ENCODE data around the gene DFFA. TPM values are rescaled to one million over a fixed set of nuclear protein-coding genes. Genes with fewer than 3 reads are reported as not detected.

Gene DFFA
- total RNA-seq, result 100 to 1,000 TPM; 102 to 103 TPM

- Mint-ChIP-seq H3K36me3 (peaks cover 15% of the 10 kb centered on the region), H3K27ac (peak within 1 kb of the TSS; percentile 97), H3K9me3 (no peaks in the 10 kb centered on the region), H3K4me3 (peak within 1 kb of the TSS; percentile 93), H3K4me1 (peaks cover 45% of the 10 kb centered on the region), H3K27me3 (no peaks in the 10 kb centered on the region)
- DNase-seq, result peak; percentile 91
Observed at GRCh38 chr1:10472220-10473144, at the start of gene DFFA. Gene DFFA, minus strand, starts transcription at chr1:10472529. Its CDS starts 71 bp downstream, at chr1:10472458.

- H3K9me3 Mint-ChIP-seq, result no peaks in the 10 kb centered on the region
- H3K36me3 Mint-ChIP-seq, result peaks cover 13% of the 10 kb centered on the region
- H3K27ac Mint-ChIP-seq, result peak overlapping the region; percentile 56
- DNase-seq, result no peak
- peaks cover 45% of the 10 kb centered on the region for H3K4me1 Mint-ChIP-seq
- no peaks in the 10 kb centered on the region for H3K27me3 Mint-ChIP-seq
- no peak overlapping the region for H3K4me3 Mint-ChIP-seq
Observed at GRCh38 chr1:10521537-10522157, 49.3 kb upstream of the DFFA start.

DNA sequence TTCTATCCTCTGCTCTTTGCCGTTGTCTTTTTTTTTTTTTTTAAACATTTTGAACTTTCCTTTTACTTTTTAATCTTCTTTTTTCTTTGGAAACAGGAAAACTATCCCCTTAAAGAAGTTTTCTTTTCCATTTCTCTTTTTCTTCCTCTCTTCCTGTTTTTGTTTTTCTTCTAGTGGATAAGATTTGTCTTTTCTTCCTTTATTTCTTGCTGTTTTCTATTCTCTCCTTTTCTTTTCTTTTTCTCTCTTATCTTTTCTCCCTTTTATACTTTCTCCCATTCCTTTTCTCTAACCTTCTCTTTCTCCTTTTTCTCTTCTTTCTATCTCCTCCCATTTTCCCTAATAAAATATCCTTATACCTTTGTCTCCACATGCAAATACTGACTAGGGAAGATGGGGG, 48.6 kb upstream of the DFFA start:
- H3K27me3 Mint-ChIP-seq, result no peaks in the 10 kb centered on the region
- DNase-seq, result no peak
- H3K36me3 Mint-ChIP-seq, result peaks cover 13% of the 10 kb centered on the region
- peak overlapping the region; percentile 56 for H3K27ac Mint-ChIP-seq
- H3K4me1 Mint-ChIP-seq, result peaks cover 51% of the 10 kb centered on the region
- H3K9me3 Mint-ChIP-seq, result no peaks in the 10 kb centered on the region
- no peak overlapping the region for H3K4me3 Mint-ChIP-seq

- H3K27me3 Mint-ChIP-seq, result no peaks in the 10 kb centered on the region
- no peaks in the 10 kb centered on the region for H3K9me3 Mint-ChIP-seq
- peaks cover 13% of the 10 kb centered on the region for H3K36me3 Mint-ChIP-seq
- no peak overlapping the region for H3K27ac Mint-ChIP-seq
- H3K4me1 Mint-ChIP-seq, result peaks cover 56% of the 10 kb centered on the region
- no peak for DNase-seq
- H3K4me3 Mint-ChIP-seq, result no peak overlapping the region
Observed at GRCh38 chr1:10520497-10520896, 48.2 kb upstream of the DFFA start.

DNA sequence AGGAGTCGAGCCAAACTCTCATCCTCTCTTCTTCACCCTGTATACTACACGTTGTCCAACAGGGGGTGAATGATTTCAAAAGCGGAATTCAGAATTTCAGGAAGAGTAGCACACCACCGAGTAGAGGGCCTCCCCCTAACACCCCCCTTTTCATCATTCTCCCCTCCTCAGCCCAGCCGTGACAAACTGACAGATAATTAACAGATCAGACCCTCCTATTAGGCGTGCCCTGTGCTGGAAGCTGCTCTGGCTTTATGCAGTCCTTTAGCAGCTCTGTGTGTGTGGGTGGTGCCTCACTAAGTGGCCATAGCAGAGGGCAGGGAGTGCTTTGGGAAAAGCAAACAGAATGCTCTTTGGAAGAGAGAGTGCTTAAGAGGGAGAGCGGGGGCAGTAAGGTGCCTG, 46.7 kb upstream of the DFFA start:
- peaks cover 60% of the 10 kb centered on the region for H3K4me1 Mint-ChIP-seq
- H3K27ac Mint-ChIP-seq, result no peak overlapping the region
- DNase-seq, result no peak
- H3K9me3 Mint-ChIP-seq, result no peaks in the 10 kb centered on the region
- H3K27me3 Mint-ChIP-seq, result no peaks in the 10 kb centered on the region
- H3K36me3 Mint-ChIP-seq, result peaks cover 11% of the 10 kb centered on the region
- H3K4me3 Mint-ChIP-seq, result no peak overlapping the region

DNA sequence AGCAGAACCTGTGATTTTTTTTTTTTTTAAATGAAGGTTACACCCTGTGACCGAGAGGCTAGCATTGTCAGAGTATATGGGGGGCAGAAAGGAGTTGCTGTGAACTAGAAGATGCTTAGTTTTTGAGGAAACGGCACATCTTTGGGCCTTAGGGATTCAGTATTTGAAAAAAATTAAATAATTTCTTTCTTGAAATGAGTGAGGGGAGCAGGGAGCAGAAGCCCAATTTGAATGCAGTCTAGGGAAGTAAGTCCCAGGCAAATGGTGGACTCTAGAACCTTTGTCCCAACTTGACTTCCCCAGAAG, 45.3 kb upstream of the DFFA start:
- no peaks in the 10 kb centered on the region for H3K9me3 Mint-ChIP-seq
- H3K27me3 Mint-ChIP-seq, result no peaks in the 10 kb centered on the region

DNA sequence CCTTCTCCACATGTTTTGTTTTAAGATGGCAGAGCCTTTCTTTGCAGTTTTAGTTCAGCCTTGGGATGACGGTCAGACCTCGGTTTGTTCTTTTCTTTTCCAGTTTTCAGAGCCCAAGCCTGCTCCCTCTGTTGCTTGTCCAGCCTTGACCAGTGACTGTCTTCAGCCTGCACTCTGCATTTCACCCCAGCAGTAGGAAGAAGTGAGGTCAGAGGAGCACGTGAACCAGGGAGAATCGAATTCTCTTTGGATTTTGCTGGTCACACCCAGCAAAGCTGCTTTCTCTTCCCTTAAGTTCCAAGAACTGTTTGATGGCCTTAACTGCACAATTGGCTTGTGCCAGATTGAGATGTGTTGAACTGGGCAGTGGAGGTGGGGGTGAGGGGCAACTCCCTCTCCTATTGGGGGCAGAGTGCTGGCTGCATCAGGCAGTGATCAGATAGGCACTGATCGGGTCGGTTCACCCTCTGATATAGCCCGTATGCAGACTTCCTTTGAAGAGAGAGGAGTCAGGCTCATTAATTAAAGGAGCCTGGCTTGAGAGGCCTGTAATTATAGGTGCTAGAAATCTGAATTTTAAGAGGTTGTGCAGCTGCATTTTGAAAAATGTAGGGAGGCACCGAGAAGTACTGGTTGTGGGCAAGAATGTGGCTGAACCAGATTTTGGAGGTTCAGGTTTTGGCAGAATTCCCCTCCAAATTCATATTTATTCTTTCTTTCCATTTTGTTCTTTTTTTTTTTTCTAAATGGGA, 44.8 kb upstream of the DFFA start:
- H3K4me3 Mint-ChIP-seq, result no peak overlapping the region
- H3K9me3 Mint-ChIP-seq, result no peaks in the 10 kb centered on the region
- DNase-seq, result no peak
- no peaks in the 10 kb centered on the region for H3K27me3 Mint-ChIP-seq
- H3K36me3 Mint-ChIP-seq, result peaks cover 10% of the 10 kb centered on the region
- H3K4me1 Mint-ChIP-seq, result peaks cover 71% of the 10 kb centered on the region
- no peak overlapping the region for H3K27ac Mint-ChIP-seq

More for the DNA sequence above, 45.3 kb upstream of the DFFA start:
- Mint-ChIP-seq H3K4me3 (no peak overlapping the region), H3K36me3 (peaks cover 10% of the 10 kb centered on the region), H3K4me1 (peaks cover 72% of the 10 kb centered on the region), H3K27ac (no peak overlapping the region)
- DNase-seq, result no peak

- no peak for DNase-seq
- Mint-ChIP-seq H3K36me3 (peaks cover 7% of the 10 kb centered on the region), H3K27ac (no peak overlapping the region), H3K9me3 (no peaks in the 10 kb centered on the region), H3K4me3 (no peak overlapping the region), H3K4me1 (peaks cover 71% of the 10 kb centered on the region), H3K27me3 (no peaks in the 10 kb centered on the region)
Observed at GRCh38 chr1:10515976-10516750, 43.8 kb upstream of the DFFA start.

- H3K4me1 Mint-ChIP-seq, result peaks cover 70% of the 10 kb centered on the region
- no peaks in the 10 kb centered on the region for H3K9me3 Mint-ChIP-seq
- no peak for DNase-seq
- no peak overlapping the region for H3K27ac Mint-ChIP-seq
- H3K36me3 Mint-ChIP-seq, result peaks cover 3% of the 10 kb centered on the region
- no peak overlapping the region for H3K4me3 Mint-ChIP-seq
- H3K27me3 Mint-ChIP-seq, result no peaks in the 10 kb centered on the region
Observed at GRCh38 chr1:10515301-10515975, 43.1 kb upstream of the DFFA start.

- H3K27ac Mint-ChIP-seq, result peak overlapping the region; percentile 1
- H3K4me3 Mint-ChIP-seq, result no peak overlapping the region
Observed at GRCh38 chr1:10514490-10515235, 42.3 kb upstream of the DFFA start.

DNA sequence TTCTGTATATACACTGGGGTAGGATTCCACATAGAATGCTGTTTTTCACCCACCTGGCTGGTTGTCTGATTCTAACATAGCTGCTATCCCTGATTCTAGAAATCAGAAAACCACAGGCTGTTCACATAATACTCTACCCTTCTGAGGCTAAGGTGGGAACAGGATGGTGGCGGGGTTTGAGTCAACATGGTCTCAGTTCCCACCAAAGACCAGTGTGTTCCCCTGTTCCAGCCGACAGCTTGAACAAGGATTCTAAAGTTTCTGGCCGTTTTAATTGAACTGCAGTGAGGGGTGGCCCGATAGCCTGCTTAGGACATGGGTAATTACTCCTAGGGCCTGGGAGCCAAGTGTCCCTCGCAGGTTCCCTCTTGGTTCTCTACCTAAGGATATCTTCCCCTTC, 40.9 kb upstream of the DFFA start:
- peaks cover 77% of the 10 kb centered on the region for H3K4me1 Mint-ChIP-seq
- peak overlapping the region; percentile 68 for H3K27ac Mint-ChIP-seq
- H3K4me3 Mint-ChIP-seq, result no peak overlapping the region
- H3K27me3 Mint-ChIP-seq, result no peaks in the 10 kb centered on the region
- H3K36me3 Mint-ChIP-seq, result peaks cover 3% of the 10 kb centered on the region
- DNase-seq, result peak; percentile 16
- H3K9me3 Mint-ChIP-seq, result no peaks in the 10 kb centered on the region

More at GRCh38 chr1:10514490-10515235, 42.3 kb upstream of the DFFA start:
- H3K27me3 Mint-ChIP-seq, result no peaks in the 10 kb centered on the region
- no peaks in the 10 kb centered on the region for H3K9me3 Mint-ChIP-seq
- DNase-seq, result no peak
- peaks cover 3% of the 10 kb centered on the region for H3K36me3 Mint-ChIP-seq
- peaks cover 74% of the 10 kb centered on the region for H3K4me1 Mint-ChIP-seq

DNA sequence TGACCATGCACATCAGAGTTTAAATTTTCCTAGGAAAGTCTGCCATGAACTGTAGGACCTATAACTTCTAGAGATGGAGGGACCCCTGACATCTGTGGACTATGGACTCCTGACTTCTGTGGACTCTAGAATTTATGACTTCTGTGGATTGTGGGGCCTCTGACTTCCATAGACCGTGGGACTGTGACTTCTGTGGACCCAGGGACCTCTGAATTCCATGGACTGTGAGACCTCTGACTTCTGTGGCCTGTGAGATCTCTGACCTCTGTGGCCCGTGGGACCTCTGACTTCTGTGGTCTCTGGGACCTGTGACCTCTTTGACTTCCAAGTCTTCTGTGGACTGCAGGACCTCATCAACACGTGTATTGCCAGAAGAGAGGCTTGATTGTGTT, 39.2 kb upstream of the DFFA start:
- peak overlapping the region; percentile 91 for H3K27ac Mint-ChIP-seq
- no peak for DNase-seq
- H3K27me3 Mint-ChIP-seq, result no peaks in the 10 kb centered on the region
- peaks cover 73% of the 10 kb centered on the region for H3K4me1 Mint-ChIP-seq
- H3K36me3 Mint-ChIP-seq, result no peaks in the 10 kb centered on the region
- no peaks in the 10 kb centered on the region for H3K9me3 Mint-ChIP-seq
- peak overlapping the region; percentile 40 for H3K4me3 Mint-ChIP-seq

DNA sequence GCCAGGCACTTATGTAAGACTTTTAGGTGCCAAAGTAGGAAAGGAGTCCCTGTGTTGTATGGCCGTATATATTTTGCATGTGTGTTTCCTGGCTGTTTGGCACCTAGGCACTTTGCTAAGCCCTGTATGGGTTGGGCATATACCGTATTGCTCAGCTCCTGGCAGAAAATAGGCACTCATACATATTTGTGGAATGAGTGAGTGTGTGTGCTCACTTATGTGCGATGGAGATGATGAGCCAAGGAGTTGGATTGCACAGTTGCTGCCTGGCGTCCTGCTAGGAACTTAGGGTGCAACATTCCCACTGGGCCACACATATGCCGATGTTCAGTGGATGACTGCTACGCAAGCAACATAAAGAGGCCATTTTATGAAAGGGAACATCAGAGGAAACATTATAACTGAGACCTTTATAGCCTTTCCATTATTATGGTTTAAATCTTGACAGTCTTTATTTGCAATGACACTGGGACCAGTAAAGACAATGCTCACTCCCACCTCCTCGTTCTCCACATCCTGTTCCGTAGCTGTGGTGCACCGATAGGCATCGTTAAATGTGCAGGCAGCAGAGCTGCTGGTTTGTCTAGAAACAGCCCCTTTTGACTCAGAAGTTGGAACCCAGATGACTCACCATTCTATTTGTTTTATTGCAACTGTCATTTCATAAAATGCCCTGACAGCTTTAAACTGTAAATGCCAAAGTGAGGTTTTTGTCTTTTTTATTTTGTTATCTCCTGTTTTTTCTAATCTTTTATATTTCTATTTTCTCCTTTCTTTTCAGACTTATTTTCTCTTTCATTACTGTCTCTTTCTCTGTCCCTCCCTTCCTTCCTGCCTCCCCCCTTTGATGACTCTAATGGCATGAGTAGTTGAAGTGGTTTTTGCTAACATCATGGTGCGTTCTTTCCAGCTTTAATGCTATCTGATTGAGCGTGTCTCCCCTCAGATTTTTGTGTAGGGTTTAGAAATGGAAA, 38.5 kb upstream of the DFFA start:
- Mint-ChIP-seq H3K4me1 (peaks cover 67% of the 10 kb centered on the region), H3K27ac (peak overlapping the region; percentile 91), H3K9me3 (no peaks in the 10 kb centered on the region), H3K27me3 (no peaks in the 10 kb centered on the region), H3K4me3 (peak overlapping the region; percentile 40), H3K36me3 (no peaks in the 10 kb centered on the region)
- peak; percentile 86 for DNase-seq
